SU-DHL-6 (cell line): ENCODE measurements around the gene ADGRD2.

ENCODE experiments used
- H2AFZ ChIP-seq: fragments of 200-600 bp; sonication (generic); 2 replicates; pipeline ENCODE4 v1.6.1; 2014; ENCODE audit warnings: low read depth, mild to moderate bottlenecking, moderate library complexity, mixed read lengths, antibody characterized with exemption, low read length; ENCODE audit not compliant: severe bottlenecking
- H3F3A ChIP-seq: fragments of 200-600 bp; shearing (Covaris generic); 2 replicates; pipeline ENCODE4 v1.6.0; 2016; ENCODE audit warnings: antibody characterized with exemption, mild to moderate bottlenecking; ENCODE audit not compliant: insufficient read depth
- H3K27ac ChIP-seq: fragments of 200-600 bp; sonication (generic); 2 replicates; pipeline ENCODE4 v1.5.1; 2016; ENCODE audit warnings: low read depth, mild to moderate bottlenecking, low read length, moderate library complexity, mixed read lengths
- H3K27me3 ChIP-seq: fragments of 200-600 bp; sonication (generic), shearing (Covaris generic); 2 replicates; pipeline ENCODE4 v1.6.0; 2014; ENCODE audit warnings: mild to moderate bottlenecking, low read length
- H3K36me3 ChIP-seq: fragments of 200-600 bp; sonication (generic); 2 replicates; pipeline ENCODE4 v1.6.1; 2014; ENCODE audit warnings: mild to moderate bottlenecking, low read length, mixed read lengths
- H3K4me2 ChIP-seq: fragments of 300-600, 200-600 bp; shearing (Covaris generic), sonication (generic); 2 replicates; pipeline ENCODE4 v1.6.0; 2014; ENCODE audit warnings: low read length, low read depth, mild to moderate bottlenecking; ENCODE audit not compliant: poor library complexity, severe bottlenecking
- H3K4me3 ChIP-seq: fragments of 200-600 bp; sonication (generic); 2 replicates; pipeline ENCODE4 v1.5.1; 2014; ENCODE audit warnings: antibody characterized with exemption, low read length, mild to moderate bottlenecking, mixed read lengths; ENCODE audit not compliant: insufficient read depth, poor library complexity, severe bottlenecking
- H3K79me2 ChIP-seq: fragments of 200-600 bp; sonication (generic); 2 replicates; pipeline ENCODE4 v1.6.1; 2014; ENCODE audit warnings: mild to moderate bottlenecking, low read length, moderate library complexity; ENCODE audit not compliant: insufficient read depth
- H3K9ac ChIP-seq: fragments of 200-600 bp; sonication (generic); 2 replicates; pipeline ENCODE4 v1.7.0; 2014; ENCODE audit warnings: mild to moderate bottlenecking, low read length
- H3K9me2 ChIP-seq: fragments of 200-600 bp; sonication (generic); replicated peaks from 2 replicates; pipeline ENCODE4 v1.6.1; 2014; ENCODE audit warnings: low read length; ENCODE audit not compliant: insufficient read depth
- H3K9me3 ChIP-seq: fragments of 200-600 bp; sonication (generic); 2 replicates; pipeline ENCODE4 v1.6.1; 2014; ENCODE audit warnings: low read length, mixed read lengths; ENCODE audit not compliant: insufficient read depth
- H4K20me1 ChIP-seq: fragments of 200-600 bp; sonication (generic); 2 replicates; pipeline ENCODE4 v1.6.1; 2014; ENCODE audit warnings: low read depth, mild to moderate bottlenecking, antibody characterized with exemption, low read length, moderate library complexity, mixed read lengths
- EZH2phosphoT487 ChIP-seq: fragments of 200-600 bp; sonication (generic), shearing (Covaris generic); conservative IDR thresholded peaks from 2 replicates; pipeline ENCODE4 v1.6.1; 2018; ENCODE audit warnings: mild to moderate bottlenecking, antibody characterized with exemption, low read length, moderate library complexity, mixed read lengths
- TF ChIP-seq, protein P1 (sequence below): fragments of 200-600 bp; sonication (generic); IDR thresholded peaks from one replicate; pipeline ENCODE4 v1.5.1; 2017; ENCODE audit warnings: antibody characterized with exemption, mild to moderate bottlenecking, low read length, moderate library complexity; ENCODE audit not compliant: insufficient read depth, poor library complexity, severe bottlenecking

ADGRD2 gene

DNA sequence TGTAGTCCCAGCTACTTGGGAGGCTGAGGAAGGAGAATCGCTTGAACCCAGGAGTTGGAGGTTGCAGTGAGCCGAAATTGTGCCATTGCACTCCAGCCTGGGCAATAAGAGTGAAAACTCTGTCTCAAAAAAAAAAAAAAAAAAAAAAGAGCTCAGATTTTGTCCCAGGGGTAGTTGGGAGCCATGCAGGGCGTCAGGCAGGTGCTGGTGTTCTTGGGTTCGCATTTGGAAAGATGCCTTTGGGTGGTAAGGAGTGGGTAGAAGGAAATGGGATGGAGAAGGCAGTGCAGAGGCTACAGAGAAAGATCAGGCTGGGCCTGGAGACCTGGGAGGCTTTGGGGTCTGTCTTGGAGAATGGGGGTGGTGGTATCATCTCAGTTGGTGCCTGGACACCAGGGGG is 23.9 kb downstream of the ADGRD2 start:
- Histone ChIP-seq H4K20me1 (no peaks in the 10 kb centered on the region), H3K4me2 (no peak overlapping the region), H3K27ac (no peak overlapping the region), H3F3A (no peaks in the 10 kb centered on the region), H3K27me3 (no peaks in the 10 kb centered on the region), H3K9me2 (no peaks in the 10 kb centered on the region), H3K4me3 (no peak overlapping the region), H3K36me3 (no peaks in the 10 kb centered on the region), H2AFZ (no peak overlapping the region), H3K9me3 (no peaks in the 10 kb centered on the region), H3K9ac (no peak overlapping the region), H3K79me2 (no peaks in the 10 kb centered on the region)
- TF ChIP-seq, protein P1, sequence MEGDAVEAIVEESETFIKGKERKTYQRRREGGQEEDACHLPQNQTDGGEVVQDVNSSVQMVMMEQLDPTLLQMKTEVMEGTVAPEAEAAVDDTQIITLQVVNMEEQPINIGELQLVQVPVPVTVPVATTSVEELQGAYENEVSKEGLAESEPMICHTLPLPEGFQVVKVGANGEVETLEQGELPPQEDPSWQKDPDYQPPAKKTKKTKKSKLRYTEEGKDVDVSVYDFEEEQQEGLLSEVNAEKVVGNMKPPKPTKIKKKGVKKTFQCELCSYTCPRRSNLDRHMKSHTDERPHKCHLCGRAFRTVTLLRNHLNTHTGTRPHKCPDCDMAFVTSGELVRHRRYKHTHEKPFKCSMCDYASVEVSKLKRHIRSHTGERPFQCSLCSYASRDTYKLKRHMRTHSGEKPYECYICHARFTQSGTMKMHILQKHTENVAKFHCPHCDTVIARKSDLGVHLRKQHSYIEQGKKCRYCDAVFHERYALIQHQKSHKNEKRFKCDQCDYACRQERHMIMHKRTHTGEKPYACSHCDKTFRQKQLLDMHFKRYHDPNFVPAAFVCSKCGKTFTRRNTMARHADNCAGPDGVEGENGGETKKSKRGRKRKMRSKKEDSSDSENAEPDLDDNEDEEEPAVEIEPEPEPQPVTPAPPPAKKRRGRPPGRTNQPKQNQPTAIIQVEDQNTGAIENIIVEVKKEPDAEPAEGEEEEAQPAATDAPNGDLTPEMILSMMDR, result no peak
- TF ChIP-seq EZH2phosphoT487, result no peak

DNA sequence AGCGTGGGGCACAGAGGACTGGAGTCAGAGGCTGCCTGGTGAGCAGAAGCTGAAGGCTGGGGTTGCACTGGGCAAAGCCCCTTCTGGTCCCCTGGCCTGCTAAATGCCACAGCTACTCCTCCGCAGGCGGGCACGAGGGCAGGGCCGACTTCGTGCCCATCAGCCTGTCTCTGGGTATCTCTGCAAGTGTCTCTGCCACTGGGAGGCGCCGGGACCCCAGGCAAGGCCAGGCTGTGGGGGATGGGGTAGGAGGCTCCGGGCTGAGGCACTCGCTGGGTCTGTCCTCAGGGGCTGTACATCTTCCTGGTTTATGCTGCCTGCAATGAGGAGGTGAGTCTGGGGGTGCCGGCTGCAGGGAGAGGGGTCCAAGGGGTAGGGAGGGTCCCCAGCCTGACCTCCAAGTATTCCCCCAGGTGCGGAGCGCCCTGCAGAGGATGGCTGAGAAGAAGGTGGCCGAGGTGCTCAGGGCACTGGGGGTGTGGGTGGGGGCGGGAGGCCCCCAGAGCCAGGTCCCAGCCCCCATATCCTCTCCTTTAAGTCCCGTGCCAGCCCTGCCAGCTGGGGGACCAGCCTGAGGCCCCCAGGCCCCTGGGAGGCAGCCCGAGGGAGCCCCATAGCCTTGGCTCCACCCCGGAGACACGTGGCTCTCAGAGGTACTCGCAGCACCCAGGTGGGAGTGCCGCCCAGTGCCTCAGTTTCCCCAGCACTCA is 25.1 kb downstream of the ADGRD2 start:
- Histone ChIP-seq H3F3A (no peaks in the 10 kb centered on the region), H3K27ac (no peak overlapping the region), H3K9me2 (no peaks in the 10 kb centered on the region), H3K79me2 (no peaks in the 10 kb centered on the region), H3K9me3 (no peaks in the 10 kb centered on the region), H4K20me1 (no peaks in the 10 kb centered on the region), H3K36me3 (no peaks in the 10 kb centered on the region), H3K9ac (no peak overlapping the region), H2AFZ (no peak overlapping the region), H3K4me3 (no peak overlapping the region), H3K4me2 (no peak overlapping the region), H3K27me3 (no peaks in the 10 kb centered on the region)
- TF ChIP-seq, protein P1, result no peak
- no peak for TF ChIP-seq EZH2phosphoT487

DNA sequence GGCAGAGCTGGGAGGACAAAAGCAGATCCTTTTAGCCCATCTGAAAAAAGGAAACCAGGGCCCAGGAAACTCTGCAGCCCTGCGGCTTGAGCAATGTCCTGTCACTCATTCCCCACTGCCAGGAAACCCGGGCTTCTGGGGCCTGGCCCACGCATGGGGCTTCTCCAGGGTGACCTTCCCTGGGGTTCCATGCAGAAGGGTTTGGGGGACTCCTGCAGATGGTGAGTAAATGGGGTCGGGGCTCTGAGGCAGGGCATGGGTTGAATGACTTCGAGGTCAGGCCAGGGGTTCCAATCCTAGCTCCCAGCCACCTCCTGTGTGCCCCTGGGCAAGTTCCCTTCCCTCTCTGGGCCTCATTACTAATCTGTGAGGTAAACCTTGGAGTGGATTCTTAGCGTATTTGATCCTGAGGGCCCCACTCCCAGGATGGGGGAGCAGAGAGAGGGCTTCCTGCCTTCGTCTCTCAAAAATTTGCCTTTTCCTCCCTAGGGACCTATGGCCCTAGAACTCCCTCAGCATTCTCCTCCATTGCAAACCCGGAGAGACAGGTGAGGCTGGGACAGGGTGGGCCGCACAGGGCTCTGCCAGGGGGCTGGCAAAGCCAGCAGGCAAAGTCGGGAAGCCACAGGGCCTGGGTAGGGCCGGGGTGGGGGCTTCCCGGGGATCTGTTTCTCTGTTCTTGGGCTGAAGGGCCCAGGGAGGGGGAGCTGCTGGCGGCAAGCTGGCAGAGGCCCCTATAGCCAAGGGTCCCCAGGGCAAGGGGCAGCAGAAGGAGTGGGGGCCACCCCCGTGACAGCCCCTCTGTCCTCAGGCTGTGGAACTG is 25.8 kb downstream of the ADGRD2 start:
- H3K9me2 ChIP-seq, result no peaks in the 10 kb centered on the region
- no peaks in the 10 kb centered on the region for H4K20me1 ChIP-seq
- H3K4me3 ChIP-seq, result no peak overlapping the region
- no peak overlapping the region for H3K4me2 ChIP-seq
- H3F3A ChIP-seq, result no peaks in the 10 kb centered on the region
- H3K9ac ChIP-seq, result no peak overlapping the region
- no peak overlapping the region for H3K27ac ChIP-seq
- H3K9me3 ChIP-seq, result no peaks in the 10 kb centered on the region
- no peaks in the 10 kb centered on the region for H3K36me3 ChIP-seq
- TF ChIP-seq, protein P1, result no peak
- H3K79me2 ChIP-seq, result no peaks in the 10 kb centered on the region
- no peaks in the 10 kb centered on the region for H3K27me3 ChIP-seq
- H2AFZ ChIP-seq, result no peak overlapping the region
